Activated CD4-positive, alpha-beta T cell treated with anti-CD3 and anti-CD28 coated beads for 1 hour (primary cell): Measurements from ENCODE around the gene NEURL1B.

ENCODE experiments used
- DNase-seq: peaks from one replicate; pipeline ENCODE4 v3.0.0-alpha.2; 2020

The NEURL1B gene

DNA sequence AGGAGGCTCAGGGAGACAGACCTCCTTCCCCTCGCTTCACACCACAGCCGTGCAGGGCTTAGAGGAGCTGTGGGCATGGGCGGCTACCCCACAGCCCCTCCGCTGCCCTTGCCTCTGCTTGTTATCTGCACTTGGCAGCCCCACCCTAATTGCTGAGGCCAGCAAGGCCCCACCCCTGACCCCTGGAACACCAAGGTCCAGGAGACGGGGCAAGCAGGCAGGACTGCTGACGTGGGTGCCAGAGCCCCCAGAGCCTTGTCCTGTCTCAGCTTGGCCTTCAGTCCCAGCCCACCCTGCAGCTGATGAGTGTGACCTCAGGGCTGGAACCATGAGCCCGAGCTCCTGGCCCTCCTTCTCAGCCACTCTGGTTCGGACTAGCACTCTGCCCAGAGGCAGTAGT is 29.1 kb upstream of the NEURL1B start:
- DNase-seq: no peak

GRCh38 chr5:172612771-172613170 is 28.3 kb upstream of the NEURL1B start:
- DNase-seq: no peak

GRCh38 chr5:172616136-172616535 is 24.9 kb upstream of the NEURL1B start:
- DNase-seq: no peak

DNA sequence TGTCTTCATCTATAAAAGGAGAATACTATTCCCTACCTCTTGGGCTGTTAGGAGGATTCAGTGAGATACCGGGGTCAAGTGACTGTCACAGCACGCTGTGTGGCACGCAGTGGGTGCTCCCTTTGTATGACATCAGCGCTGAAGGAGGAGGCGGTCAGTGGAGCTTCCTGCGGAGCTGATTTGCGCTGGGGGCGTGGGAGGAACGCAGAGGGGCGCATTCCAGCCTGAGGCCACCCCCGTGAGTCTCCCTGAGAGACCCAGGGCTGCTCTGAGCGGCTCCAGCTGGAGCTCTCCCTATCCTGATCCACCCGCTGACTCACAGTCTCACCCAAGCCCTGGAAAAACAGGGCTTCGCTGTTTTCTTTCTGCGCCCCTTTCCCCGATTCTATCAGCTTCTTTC is 24.3 kb upstream of the NEURL1B start:
- DNase-seq: no peak

DNA sequence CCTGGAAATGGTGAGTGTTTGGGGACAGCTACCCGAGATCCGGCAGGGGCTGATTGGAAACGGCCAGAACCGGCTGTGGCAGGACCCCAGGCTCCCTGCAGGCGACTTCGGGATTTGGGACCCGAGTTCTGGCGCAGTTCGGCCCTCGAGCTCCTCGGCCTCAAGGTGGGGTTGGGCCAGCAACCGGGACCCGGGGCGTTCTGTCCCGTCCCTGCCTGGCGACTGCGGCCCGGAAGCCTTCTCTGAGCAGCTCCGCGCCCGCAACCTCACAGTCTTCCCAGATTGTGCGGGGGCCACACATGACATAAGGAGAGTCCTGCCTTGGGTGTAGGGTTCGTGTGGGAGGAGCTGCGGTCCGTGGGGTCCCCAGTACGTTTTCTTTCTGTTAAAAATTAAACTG is 23.2 kb upstream of the NEURL1B start:
- DNase-seq: no peak

- DNase-seq: no peak
These were observed 22.3 kb upstream of the NEURL1B start for GRCh38 chr5:172618574-172619365.

- no peak for DNase-seq
These were observed 20.6 kb upstream of the NEURL1B start for GRCh38 chr5:172620506-172620905.

GRCh38 chr5:172622091-172623046 is 18.7 kb upstream of the NEURL1B start:
- no peak for DNase-seq

- DNase-seq: no peak
These were observed 17.6 kb upstream of the NEURL1B start for GRCh38 chr5:172623313-172623980.

- DNase-seq: no peak
These were observed 16.7 kb upstream of the NEURL1B start for GRCh38 chr5:172624083-172624995.

DNA sequence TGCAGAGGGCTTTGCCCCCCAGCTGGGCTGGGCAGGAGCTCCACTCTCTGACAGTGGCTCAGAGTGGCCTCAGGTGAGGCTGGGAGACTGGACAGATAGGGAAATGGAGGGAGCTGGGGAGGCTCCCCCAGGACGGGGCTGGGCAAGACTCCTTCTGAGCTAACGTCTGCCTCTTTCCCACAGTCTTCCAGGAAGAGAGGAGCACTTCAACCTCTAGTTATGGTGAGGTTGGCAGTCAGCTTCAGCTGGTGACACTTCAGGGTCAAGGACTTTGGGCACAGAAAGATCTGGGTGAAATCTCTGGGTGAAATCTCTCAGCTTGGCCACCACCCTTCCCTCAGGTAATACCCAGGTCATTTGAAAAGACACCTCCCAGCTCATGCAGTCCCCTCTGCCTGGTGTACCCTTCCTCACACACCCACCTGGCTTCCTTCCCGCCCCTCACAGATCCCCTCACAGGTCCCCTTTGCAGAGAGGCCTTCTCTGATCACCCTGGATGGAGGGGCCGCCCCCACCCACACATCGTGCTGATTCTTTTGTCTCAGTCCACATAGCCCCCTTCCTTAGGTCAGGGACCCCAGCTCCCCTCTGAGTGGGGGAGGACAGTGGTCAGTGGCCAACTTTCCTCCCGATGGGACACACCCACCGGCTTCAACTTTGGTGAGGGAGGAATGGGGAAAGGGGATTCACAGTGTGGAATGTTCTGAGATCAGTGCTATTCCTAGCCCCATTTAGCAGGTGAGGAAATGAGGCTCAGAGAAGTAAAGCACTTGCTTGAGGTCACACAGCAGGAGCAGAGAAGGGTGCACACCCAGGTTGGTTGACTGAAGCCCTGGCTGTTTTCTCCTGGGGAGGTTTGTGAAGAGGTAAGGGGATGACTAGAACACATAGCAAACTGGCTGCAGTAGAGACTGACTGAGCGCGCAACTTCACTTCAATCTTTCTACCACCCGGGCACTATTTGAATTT is 15.8 kb upstream of the NEURL1B start:
- DNase-seq: no peak

- DNase-seq: no peak
These were observed 15.0 kb upstream of the NEURL1B start for GRCh38 chr5:172626031-172626581.

DNA sequence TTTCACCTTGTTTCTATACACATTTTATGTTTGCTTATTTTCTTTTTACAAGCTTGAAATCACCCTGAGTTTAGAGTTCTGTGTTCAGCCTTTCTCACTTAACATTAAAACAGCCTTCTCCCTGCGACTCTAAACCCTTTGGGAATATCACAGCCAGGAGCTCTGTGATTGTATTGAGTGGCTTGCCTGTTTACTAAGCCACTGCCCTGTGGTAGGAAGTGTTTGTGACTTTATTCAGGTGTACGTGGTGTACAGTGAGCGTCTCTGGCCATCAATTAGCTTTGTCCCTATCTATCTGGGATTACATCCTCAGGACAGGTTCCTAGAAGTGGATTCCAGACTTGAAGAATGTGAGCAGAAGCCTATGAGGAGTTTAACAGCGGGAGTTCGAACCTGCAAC is 11.0 kb upstream of the NEURL1B start:
- no peak for DNase-seq

GRCh38 chr5:172630482-172630881 is 10.6 kb upstream of the NEURL1B start:
- DNase-seq: no peak

- DNase-seq: no peak
These were observed 10.1 kb upstream of the NEURL1B start for GRCh38 chr5:172630986-172631385.

DNA sequence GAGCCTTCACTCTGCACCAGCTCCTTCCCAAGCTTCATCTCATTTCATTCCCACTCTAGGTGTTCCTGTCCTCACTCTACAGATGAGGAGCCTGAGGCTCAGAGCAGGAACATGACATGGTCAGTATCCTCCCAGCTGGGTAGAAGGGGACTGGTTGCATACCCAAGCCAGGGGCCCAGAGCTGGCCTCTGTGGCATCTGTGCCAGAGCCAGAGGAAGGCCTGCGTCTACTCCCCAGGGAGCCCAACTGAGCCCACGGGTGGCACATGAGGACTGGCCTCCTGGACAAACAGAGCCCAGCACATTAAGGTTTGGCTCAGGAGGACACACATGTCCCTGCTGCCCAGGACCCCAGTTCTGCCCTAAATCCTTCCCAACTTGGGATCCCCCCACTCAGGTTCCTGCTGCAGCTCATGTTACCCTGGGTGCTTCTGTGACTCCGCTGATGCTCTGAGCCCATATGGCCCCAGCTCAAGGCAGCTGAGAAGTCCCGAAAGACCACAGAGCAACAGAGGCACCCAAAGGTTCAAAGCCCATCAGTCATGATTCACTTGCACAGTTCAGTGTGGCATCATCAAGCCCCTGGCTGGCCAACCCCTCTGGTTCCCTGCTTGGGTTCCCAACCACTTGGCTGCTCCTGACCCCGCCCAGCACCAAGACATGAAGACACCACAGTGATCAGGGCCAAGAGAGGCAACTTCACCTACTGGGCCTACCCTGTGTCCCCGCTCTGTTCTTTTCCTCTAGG is 8.5 kb upstream of the NEURL1B start:
- DNase-seq: no peak

DNA sequence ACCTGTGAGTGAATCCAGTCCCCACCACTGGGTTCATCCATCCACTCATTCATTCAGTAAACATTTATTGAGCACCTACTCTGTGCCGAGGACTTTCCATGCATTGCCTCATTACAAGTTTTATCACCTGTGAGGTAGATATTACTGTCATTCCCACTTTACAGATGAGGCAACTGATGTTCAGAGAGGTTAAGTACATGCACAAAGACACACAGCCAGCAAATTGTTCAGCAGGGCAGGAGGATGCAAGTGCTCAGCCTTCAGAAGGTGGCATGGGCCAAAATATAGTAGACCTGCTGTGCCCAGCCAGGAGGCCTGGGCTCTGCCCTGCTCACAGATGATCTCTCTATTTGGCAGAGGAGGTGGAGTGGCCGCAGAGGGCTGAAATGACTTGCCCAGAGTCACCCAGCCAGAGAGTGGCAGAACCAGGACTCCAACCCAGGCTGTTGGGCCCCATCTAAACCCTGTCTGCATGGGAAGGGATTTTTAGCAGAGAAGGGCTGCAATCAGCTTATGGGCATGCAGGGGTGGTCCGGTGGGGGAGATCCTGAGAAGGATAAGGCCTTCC is 7.6 kb upstream of the NEURL1B start:
- no peak for DNase-seq

DNA sequence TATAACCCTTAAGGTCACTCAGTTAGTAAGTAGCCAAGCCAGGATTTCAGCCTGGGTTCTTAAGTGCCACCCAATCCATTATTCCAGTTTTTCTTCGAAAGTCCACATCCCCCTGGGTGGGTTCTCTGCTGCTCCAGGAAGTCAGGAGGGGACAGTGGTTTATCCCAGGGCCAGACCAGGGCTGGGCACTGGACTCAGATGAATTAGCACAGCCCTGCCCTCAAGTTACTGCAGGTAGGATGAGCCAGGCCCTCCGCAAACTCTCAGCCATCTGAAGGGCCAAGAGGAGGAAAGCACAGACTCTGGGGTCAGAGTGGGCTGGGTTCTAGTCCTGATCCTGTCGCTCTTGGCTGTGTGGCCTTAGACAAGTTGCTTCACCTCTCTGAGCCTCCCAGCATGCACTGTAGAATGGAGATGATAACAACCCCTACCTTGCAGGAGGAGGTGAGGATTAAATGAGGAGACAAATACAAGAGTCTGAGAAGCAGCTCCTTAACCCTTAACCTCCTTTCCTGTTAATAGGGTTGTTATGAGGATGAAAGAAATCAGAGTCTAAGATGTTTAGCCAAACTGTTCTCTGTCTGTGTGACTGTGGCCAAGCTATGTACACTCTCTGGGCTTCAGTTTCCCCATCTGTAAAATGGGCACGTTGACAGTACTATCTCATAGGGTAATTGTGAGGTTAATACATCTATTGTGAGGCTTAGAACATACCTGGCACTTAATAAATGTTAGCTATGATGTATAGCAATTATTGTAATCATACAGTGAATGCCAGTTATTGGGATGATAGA is 6.8 kb upstream of the NEURL1B start:
- no peak for DNase-seq

- no peak for DNase-seq
These were observed 6.0 kb upstream of the NEURL1B start for GRCh38 chr5:172635038-172635437.
